Measurements from ENCODE around the gene TRIM54. TPM values are rescaled to one million over a fixed set of nuclear protein-coding genes. Genes with fewer than 3 reads are reported as not detected.

Gene TRIM54
- total RNA-seq, 3 donors from 2014 or later, result 0.43 TPM; not detected in 2

- intact Hi-C loops (cut with DNase I, micrococcal nuclease), result no loop called here
- peak in 2 of 3 donors; percentile 17 to 41 for DNase-seq
- H3K4me3 ChIP-seq, result peak overlapping the region; percentile 62
- no peak for TF ChIP-seq CTCF (IDR thresholded peaks at IDR 0.05)
- H3K36me3 ChIP-seq (ENCODE audit: low read depth), result peaks cover 4% of the 10 kb centered on the region
- H3K9me3 ChIP-seq, result no peaks in the 10 kb centered on the region
- ATAC-seq, result peak; percentile 31
- peaks cover 9% of the 10 kb centered on the region for H3K4me1 ChIP-seq (ENCODE audit: low read depth)
These were observed 40.1 kb downstream of the TRIM54 start for GRCh38 chr2:27322301-27322765.

DNA sequence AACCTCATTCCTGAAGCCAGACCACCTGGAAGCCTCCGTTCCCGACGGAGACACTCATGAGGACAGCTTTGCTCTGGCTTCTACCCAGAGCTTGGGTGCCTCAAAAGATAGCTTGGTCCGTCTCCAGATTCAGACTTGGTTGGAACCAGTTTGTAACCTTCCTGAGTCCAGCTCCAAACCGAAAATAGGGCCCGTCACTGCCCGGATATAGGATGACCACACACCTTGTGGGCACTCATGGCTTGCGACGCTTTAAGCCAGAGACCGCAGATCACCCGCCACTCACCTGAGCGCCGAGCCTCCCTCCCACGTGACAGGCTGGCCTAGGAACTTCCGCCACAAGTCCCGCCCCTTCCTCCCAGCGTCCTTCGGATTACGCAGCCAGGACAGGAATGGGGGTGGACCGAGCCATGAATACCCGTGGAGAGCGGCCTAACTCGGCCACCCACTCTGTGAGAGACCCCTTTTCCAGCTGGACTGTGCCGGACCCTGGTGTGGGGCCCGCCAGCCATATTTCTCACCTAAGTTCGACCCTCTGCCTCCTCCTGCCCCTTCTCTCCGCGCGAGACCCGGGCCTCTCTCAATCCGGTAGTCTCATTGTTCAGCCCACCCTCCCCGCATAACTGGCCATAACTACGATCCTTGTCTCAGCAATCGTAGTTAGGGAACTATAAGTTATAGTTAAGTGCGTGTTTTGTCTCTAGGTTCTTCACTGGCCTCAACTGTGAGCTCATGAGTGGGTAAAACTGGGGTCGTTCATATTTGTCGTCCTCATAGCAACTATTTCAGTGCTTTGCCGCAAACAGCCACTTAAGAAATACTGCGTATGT, 40.8 kb downstream of the TRIM54 start, which contains the start of gene MPV17:
Gene MPV17, minus strand, starts transcription at position 332 of the 830 bp plus-strand sequence. CDS start 580 bp downstream, outside the sequence.
- Histone ChIP-seq H3K4me3 (peak within 1 kb of the TSS; percentile 62), H3K36me3 (ENCODE audit: low read depth) (peaks cover 11% of the 10 kb centered on the region), H3K9me3 (no peaks in the 10 kb centered on the region), H3K4me1 (ENCODE audit: low read depth) (peaks cover 9% of the 10 kb centered on the region)
- ATAC-seq, result peak; percentile 96
- no peak for TF ChIP-seq CTCF (IDR thresholded peaks at IDR 0.05)
- intact Hi-C loops (cut with DNase I, micrococcal nuclease), result no loop called here
- peak; percentile 94 to 95 (median 95) for DNase-seq

DNA sequence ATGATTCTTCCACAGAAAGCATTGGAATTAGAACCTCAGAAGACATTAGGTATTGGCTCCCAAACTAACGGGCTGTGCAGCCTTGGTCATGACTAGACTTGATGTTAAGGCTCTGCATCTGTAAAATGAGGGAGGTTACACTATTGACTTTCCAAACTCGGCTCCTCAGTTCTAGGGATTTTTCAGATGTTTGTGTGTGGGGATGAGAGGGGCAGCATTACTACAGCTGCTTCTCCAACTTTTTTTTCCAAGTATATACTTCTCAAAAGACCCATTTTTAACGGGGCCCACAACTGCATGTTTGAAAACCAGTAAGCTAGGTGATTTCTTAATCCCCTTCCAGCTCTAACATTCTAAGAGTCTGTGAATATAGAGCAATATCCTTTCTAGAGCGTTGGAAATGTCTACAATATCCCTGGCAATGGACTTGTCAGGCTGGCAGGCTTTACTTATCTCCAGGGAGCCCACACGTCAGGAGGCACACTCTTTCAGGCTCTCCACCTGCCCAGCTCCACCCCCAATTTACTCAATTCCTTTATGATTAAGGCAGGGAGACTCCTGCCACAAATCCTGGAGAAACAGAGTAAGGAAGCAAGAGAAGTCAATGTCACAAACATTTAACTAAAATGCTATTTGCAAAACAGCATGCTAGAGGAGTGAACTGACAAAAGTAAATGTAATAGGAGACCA, 41.5 kb downstream of the TRIM54 start:
- TF ChIP-seq CTCF (IDR thresholded peaks at IDR 0.05), result no peak
- Histone ChIP-seq H3K4me1 (ENCODE audit: low read depth) (peaks cover 9% of the 10 kb centered on the region), H3K4me3 (peak overlapping the region; percentile 62), H3K9me3 (no peaks in the 10 kb centered on the region), H3K36me3 (ENCODE audit: low read depth) (peaks cover 12% of the 10 kb centered on the region)
- DNase-seq (peak in 1 of 3 donors; percentile 12), ATAC-seq (peak; percentile 5)
- intact Hi-C loops (cut with DNase I, micrococcal nuclease), result no loop called here

DNA sequence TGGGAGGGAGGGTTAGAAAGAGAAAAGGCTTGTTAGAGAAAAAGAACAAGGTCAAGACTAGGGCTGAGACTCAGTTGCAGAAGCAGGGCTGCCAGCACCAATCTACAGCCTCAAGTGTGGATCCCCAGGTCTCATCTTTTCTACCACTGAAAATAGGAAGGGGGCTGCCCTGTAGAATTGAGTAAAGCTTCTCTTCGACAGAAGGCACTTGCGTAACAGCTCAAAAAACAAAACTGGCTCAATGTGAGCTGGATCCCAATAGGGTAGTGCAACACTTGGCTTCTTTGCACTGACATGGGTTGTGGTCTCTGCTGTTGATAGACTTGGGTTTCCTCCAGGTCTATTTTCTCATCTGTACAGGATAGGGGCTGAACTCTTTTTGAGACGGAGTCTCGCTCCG, 42.5 kb downstream of the TRIM54 start:
- DNase-seq (no peak), ATAC-seq (no peak)
- Histone ChIP-seq H3K9me3 (no peaks in the 10 kb centered on the region), H3K4me1 (ENCODE audit: low read depth) (peaks cover 9% of the 10 kb centered on the region), H3K4me3 (no peak overlapping the region), H3K36me3 (ENCODE audit: low read depth) (peaks cover 12% of the 10 kb centered on the region)
- no peak for TF ChIP-seq CTCF (IDR thresholded peaks at IDR 0.05)
- intact Hi-C loops (cut with DNase I, micrococcal nuclease), result no loop called here

DNA sequence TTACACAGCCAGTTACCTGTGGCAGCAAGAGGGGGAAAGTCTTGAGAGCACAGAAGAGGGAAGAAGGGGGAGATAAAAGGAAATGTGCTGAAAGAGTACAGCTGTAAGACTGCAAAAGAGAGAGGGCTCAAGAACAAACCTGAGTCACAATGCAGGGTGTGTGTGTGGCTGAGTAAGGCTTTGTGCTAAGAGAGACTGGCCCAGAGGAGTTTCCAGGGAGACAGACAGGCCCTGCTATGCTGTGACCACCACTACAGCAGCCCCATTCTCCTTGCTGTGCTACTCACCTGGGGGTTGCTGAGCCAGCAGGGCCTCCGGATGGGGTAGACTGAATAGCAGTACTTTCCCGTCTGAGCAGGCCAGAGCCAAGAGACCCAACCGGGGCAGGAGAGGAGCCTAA, 53.1 kb downstream of the TRIM54 start:
- no peak for TF ChIP-seq CTCF (IDR thresholded peaks at IDR 0.05)
- Histone ChIP-seq H3K4me1 (ENCODE audit: low read depth) (no peaks in the 10 kb centered on the region), H3K9me3 (no peaks in the 10 kb centered on the region), H3K36me3 (ENCODE audit: low read depth) (peaks cover 8% of the 10 kb centered on the region), H3K4me3 (no peak overlapping the region)
- intact Hi-C loops (cut with DNase I, micrococcal nuclease), result no loop called here
- no peak for ATAC-seq
- no peak for DNase-seq
